Ectodermal cell (in vitro differentiated cells): ENCODE data around the gene ARRDC4.

Experiments
- H3K27ac ChIP-seq: 2 replicates; pipeline ENCODE4 v1.7.0; 2013; ENCODE audit warnings: mild to moderate bottlenecking, low read depth, low read length; ENCODE audit not compliant: insufficient read depth, poor library complexity, severe bottlenecking
- H3K27me3 ChIP-seq: 2 replicates; pipeline ENCODE4 v1.7.0; 2013; ENCODE audit warnings: mild to moderate bottlenecking, low read length; ENCODE audit not compliant: insufficient read depth, control insufficient read depth, poor library complexity, severe bottlenecking
- H3K36me3 ChIP-seq: one replicate; pipeline ENCODE4 v1.7.0; 2013; ENCODE audit warnings: low read length; ENCODE audit not compliant: control insufficient read depth, insufficient read depth
- H3K4me1 ChIP-seq: one replicate; pipeline ENCODE4 v1.7.0; 2013; ENCODE audit warnings: low read length; ENCODE audit not compliant: control insufficient read depth, insufficient read depth
- H3K4me3 ChIP-seq: 2 replicates; pipeline ENCODE4 v1.7.0; 2013; ENCODE audit warnings: low read depth, low read length, control low read depth; ENCODE audit not compliant: insufficient read depth
- H3K9me3 ChIP-seq: 2 replicates; pipeline ENCODE4 v1.7.0; 2013; ENCODE audit warnings: mild to moderate bottlenecking, low read length, moderate library complexity; ENCODE audit not compliant: control insufficient read depth
- WGBS, 2 experiments: methylation state at CpG; one replicate each; pipeline ENCODE4 v1.1.7; 2013; ENCODE audit warnings: missing lambda C conversion rate in 2 of 2; 5-methylcytosine and 5-hydroxymethylcytosine counted together

The ARRDC4 gene

GRCh38 chr15:97941572-97941971 lies 18.9 kb upstream of the ARRDC4 start:
- H3K4me1 ChIP-seq, result no peaks in the 10 kb centered on the region
- H3K27ac ChIP-seq, result no peak overlapping the region
- no peak overlapping the region for H3K4me3 ChIP-seq
- no peaks in the 10 kb centered on the region for H3K27me3 ChIP-seq
- H3K9me3 ChIP-seq, result no peaks in the 10 kb centered on the region
- no peaks in the 10 kb centered on the region for H3K36me3 ChIP-seq
- WGBS, 2 experiments, result 91 to 93% methylated on average over 1 of the region's 1 CpG

- no peak overlapping the region for H3K27ac ChIP-seq
- 77 to 80% methylated on average over 10 of the region's 10 CpGs for WGBS, 2 experiments
- H3K36me3 ChIP-seq, result no peaks in the 10 kb centered on the region
- no peak overlapping the region for H3K4me3 ChIP-seq
- no peaks in the 10 kb centered on the region for H3K27me3 ChIP-seq
- no peaks in the 10 kb centered on the region for H3K4me1 ChIP-seq
- no peaks in the 10 kb centered on the region for H3K9me3 ChIP-seq
Measured at GRCh38 chr15:97944724-97945123, 15.8 kb upstream of the ARRDC4 start.

GRCh38 chr15:97947465-97948260 lies 12.8 kb upstream of the ARRDC4 start:
- WGBS, 2 experiments, result 92 to 94% methylated on average over 14 of the region's 14 CpGs
- no peaks in the 10 kb centered on the region for H3K4me1 ChIP-seq
- H3K27ac ChIP-seq, result no peak overlapping the region
- no peak overlapping the region for H3K4me3 ChIP-seq
- H3K27me3 ChIP-seq, result no peaks in the 10 kb centered on the region
- no peaks in the 10 kb centered on the region for H3K9me3 ChIP-seq
- H3K36me3 ChIP-seq, result no peaks in the 10 kb centered on the region

GRCh38 chr15:97953254-97953653 lies 7.2 kb upstream of the ARRDC4 start:
- WGBS, 2 experiments, result 78 to 98% methylated on average over 5 to 6 of the region's 6 CpGs
- no peaks in the 10 kb centered on the region for H3K36me3 ChIP-seq
- no peak overlapping the region for H3K4me3 ChIP-seq
- no peak overlapping the region for H3K27ac ChIP-seq
- H3K27me3 ChIP-seq, result no peaks in the 10 kb centered on the region
- no peaks in the 10 kb centered on the region for H3K9me3 ChIP-seq
- H3K4me1 ChIP-seq, result no peaks in the 10 kb centered on the region

GRCh38 chr15:97953748-97954147 lies 6.8 kb upstream of the ARRDC4 start:
- H3K27ac ChIP-seq, result no peak overlapping the region
- H3K36me3 ChIP-seq, result no peaks in the 10 kb centered on the region
- H3K4me1 ChIP-seq, result no peaks in the 10 kb centered on the region
- H3K27me3 ChIP-seq, result no peaks in the 10 kb centered on the region
- WGBS, 2 experiments, result 90 to 98% methylated on average over 7 to 8 of the region's 8 CpGs
- H3K9me3 ChIP-seq, result no peaks in the 10 kb centered on the region
- H3K4me3 ChIP-seq, result no peak overlapping the region

GRCh38 chr15:97955035-97955434 lies 5.5 kb upstream of the ARRDC4 start:
- Histone ChIP-seq H3K4me3 (no peak overlapping the region), H3K36me3 (no peaks in the 10 kb centered on the region), H3K4me1 (peaks cover 5% of the 10 kb centered on the region), H3K9me3 (no peaks in the 10 kb centered on the region), H3K27ac (no peak overlapping the region), H3K27me3 (no peaks in the 10 kb centered on the region)
- 100% methylated on average over 1 of the region's 2 CpGs for WGBS, 2 experiments

- Histone ChIP-seq H3K27ac (no peak overlapping the region), H3K9me3 (no peaks in the 10 kb centered on the region), H3K27me3 (no peaks in the 10 kb centered on the region), H3K4me1 (peaks cover 5% of the 10 kb centered on the region), H3K36me3 (no peaks in the 10 kb centered on the region), H3K4me3 (no peak overlapping the region)
- 87 to 88% methylated on average over 4 of the region's 4 CpGs for WGBS, 2 experiments
Measured at GRCh38 chr15:97955529-97955928, 5.0 kb upstream of the ARRDC4 start.

- peaks cover 11% of the 10 kb centered on the region for H3K27me3 ChIP-seq
- peaks cover 5% of the 10 kb centered on the region for H3K4me1 ChIP-seq
- no peaks in the 10 kb centered on the region for H3K9me3 ChIP-seq
- 15% methylated on average over 19 of the region's 19 CpGs for WGBS, 2 experiments
- no peak overlapping the region for H3K27ac ChIP-seq
- no peaks in the 10 kb centered on the region for H3K36me3 ChIP-seq
- H3K4me3 ChIP-seq, result peak overlapping the region; percentile 31
Measured at GRCh38 chr15:97959724-97960363, 659 bp upstream of the ARRDC4 start.

- H3K27ac ChIP-seq, result no peak overlapping the region
- peaks cover 11% of the 10 kb centered on the region for H3K27me3 ChIP-seq
Measured at GRCh38 chr15:97961067-97961954, 808 bp downstream of the ARRDC4 start.

GRCh38 chr15:97962263-97962662 lies 1.8 kb downstream of the ARRDC4 start:
- WGBS, 2 experiments, result 86 to 98% methylated on average over 1 to 2 of the region's 2 CpGs
- no peak overlapping the region for H3K4me3 ChIP-seq

More at GRCh38 chr15:97961067-97961954, 808 bp downstream of the ARRDC4 start:
- H3K4me3 ChIP-seq, result peak overlapping the region; percentile 51
- H3K4me1 ChIP-seq, result peaks cover 5% of the 10 kb centered on the region
- no peaks in the 10 kb centered on the region for H3K36me3 ChIP-seq
- no peaks in the 10 kb centered on the region for H3K9me3 ChIP-seq
- 7 to 8% methylated on average over 48 of the region's 48 CpGs for WGBS, 2 experiments

More at GRCh38 chr15:97962263-97962662, 1.8 kb downstream of the ARRDC4 start:
- H3K27ac ChIP-seq, result no peak overlapping the region
- no peaks in the 10 kb centered on the region for H3K9me3 ChIP-seq
- H3K27me3 ChIP-seq, result peaks cover 11% of the 10 kb centered on the region
- H3K4me1 ChIP-seq, result peaks cover 5% of the 10 kb centered on the region
- no peaks in the 10 kb centered on the region for H3K36me3 ChIP-seq
